Measurements from ENCODE around the gene PPP1R14B. TPM values are rescaled to one million over a fixed set of nuclear protein-coding genes. Genes with fewer than 3 reads are reported as not detected.
A peak's percentile ranks its signal among the peaks of the same experiment; 100 is the strongest.

The PPP1R14B gene
- total RNA-seq, 1 donor from 2014 or later = 159 TPM

- no peak for DNase-seq (ENCODE audit: low read depth in 2 of 2)
These were observed 14.9 kb upstream of the PPP1R14B start for GRCh38 chr11:64261556-64262080.

GRCh38 chr11:64260147-64260708, 13.5 kb upstream of the PPP1R14B start:
- DNase-seq (ENCODE audit: low read depth in 2 of 2) = no peak

GRCh38 chr11:64259533-64260067, 12.9 kb upstream of the PPP1R14B start:
- no peak for DNase-seq (ENCODE audit: low read depth in 2 of 2)

- DNase-seq (ENCODE audit: low read depth in 2 of 2) = no peak
These were observed 12.3 kb upstream of the PPP1R14B start for GRCh38 chr11:64258946-64259532.

GRCh38 chr11:64258356-64258755, 11.6 kb upstream of the PPP1R14B start:
- no peak for DNase-seq (ENCODE audit: low read depth in 2 of 2)

GRCh38 chr11:64256300-64256699, 9.6 kb upstream of the PPP1R14B start:
- DNase-seq (ENCODE audit: low read depth in 2 of 2) = no peak

GRCh38 chr11:64255135-64256128, 8.7 kb upstream of the PPP1R14B start:
- DNase-seq (ENCODE audit: low read depth in 2 of 2) = no peak

GRCh38 chr11:64254326-64254725, 7.6 kb upstream of the PPP1R14B start:
- no peak for DNase-seq (ENCODE audit: low read depth in 2 of 2)

- DNase-seq (ENCODE audit: low read depth in 2 of 2) = no peak
These were observed 6.7 kb upstream of the PPP1R14B start for GRCh38 chr11:64253481-64253880.

GRCh38 chr11:64253043-64253442, 6.3 kb upstream of the PPP1R14B start:
- no peak for DNase-seq (ENCODE audit: low read depth in 2 of 2)

- DNase-seq (ENCODE audit: low read depth in 2 of 2) = peak in 1 of 2 donors; percentile 34
These were observed 5.5 kb upstream of the PPP1R14B start for GRCh38 chr11:64252003-64252872.

- no peak for DNase-seq (ENCODE audit: low read depth in 2 of 2)
These were observed 4.9 kb upstream of the PPP1R14B start for GRCh38 chr11:64251753-64252002.

- peak; percentile 53 to 64 for DNase-seq (ENCODE audit: low read depth in 2 of 2)
These were observed 4.4 kb upstream of the PPP1R14B start, which contains the start of gene PLCB3 for GRCh38 chr11:64251016-64251752. Gene PLCB3, plus strand, starts transcription at chr11:64251530. Its CDS starts 120 bp downstream, at chr11:64251650.

- no peak for DNase-seq (ENCODE audit: low read depth in 2 of 2)
These were observed 3.8 kb upstream of the PPP1R14B start for GRCh38 chr11:64250415-64251015.

GRCh38 chr11:64249563-64250414, 3.0 kb upstream of the PPP1R14B start:
- no peak for DNase-seq (ENCODE audit: low read depth in 2 of 2)

- DNase-seq (ENCODE audit: low read depth in 2 of 2) = no peak
These were observed 2.3 kb upstream of the PPP1R14B start for GRCh38 chr11:64249038-64249437.

- no peak for DNase-seq (ENCODE audit: low read depth in 2 of 2)
These were observed 1.8 kb upstream of the PPP1R14B start for GRCh38 chr11:64248578-64248977.

- DNase-seq (ENCODE audit: low read depth in 2 of 2) = no peak
These were observed 1.2 kb upstream of the PPP1R14B start for GRCh38 chr11:64247729-64248531.
